KOPT-K1 (cell line): ENCODE measurements around the gene HSPH1.
A peak's percentile ranks its signal among the peaks of the same experiment; 100 is the strongest.

Source experiments
- H3K27ac ChIP-seq: fragments of 200-600 bp; sonication (generic); 2 replicates; pipeline ENCODE4 v1.5.1; 2016; ENCODE audit warnings: antibody characterized with exemption, mild to moderate bottlenecking, low read depth, low read length; ENCODE audit not compliant: poor library complexity, severe bottlenecking
- H3K36me3 ChIP-seq: fragments of 200-600 bp; sonication (generic); 2 replicates; pipeline ENCODE4 v1.5.1; 2017; ENCODE audit warnings: antibody characterized with exemption, mild to moderate bottlenecking, low read length, moderate library complexity; ENCODE audit not compliant: insufficient read depth
- H3K9me3 ChIP-seq: fragments of 200-600 bp; sonication (generic); 2 replicates; pipeline ENCODE4 v1.5.1; 2017; ENCODE audit warnings: antibody characterized with exemption, low read length, mild to moderate bottlenecking; ENCODE audit not compliant: insufficient read depth, poor library complexity, severe bottlenecking

The HSPH1 gene

DNA sequence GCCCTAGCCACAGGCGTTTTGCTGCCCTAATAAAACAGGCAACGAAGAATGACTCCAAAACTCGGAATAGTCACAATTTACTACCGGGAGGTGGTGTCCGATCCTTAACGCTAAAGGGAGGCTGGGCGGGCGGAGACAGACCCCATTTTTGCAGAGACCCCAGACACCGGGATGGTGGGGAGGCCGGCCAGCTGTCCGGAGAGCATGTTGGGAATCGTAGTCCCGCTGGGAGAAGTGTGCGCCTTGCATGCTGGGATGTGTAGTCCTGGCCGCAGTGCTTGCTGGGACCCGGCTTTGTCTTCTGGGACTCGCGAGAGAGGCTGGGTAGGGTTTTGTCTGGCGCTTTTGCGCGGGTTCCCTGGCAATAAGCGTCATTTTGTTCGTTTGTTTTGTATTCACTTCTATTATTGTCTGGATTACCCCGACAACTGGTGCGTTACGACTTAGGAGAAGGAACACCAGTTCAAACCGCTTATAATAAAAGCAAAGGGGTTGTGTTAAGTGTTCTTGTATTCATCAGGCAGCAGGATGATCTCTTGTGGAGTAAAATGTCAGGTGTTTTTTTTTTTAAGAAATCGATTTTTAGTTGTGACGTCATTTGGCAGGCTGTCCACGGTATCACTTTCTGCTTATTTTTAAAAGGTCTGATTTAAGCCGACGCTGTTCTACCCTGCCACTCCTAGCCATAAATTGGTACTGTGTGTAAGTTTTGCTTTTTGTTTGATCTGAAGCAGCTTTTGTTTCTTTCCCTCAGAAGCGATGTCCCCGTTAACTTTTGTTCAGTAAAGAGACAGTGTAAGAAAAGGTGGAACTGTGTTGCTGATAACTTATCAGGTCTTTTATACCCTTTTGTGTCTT, 676 bp upstream of the HSPH1 start:
- H3K27ac ChIP-seq: peak overlapping the region; percentile 74
- no peaks in the 10 kb centered on the region for H3K9me3 ChIP-seq
- H3K36me3 ChIP-seq: peaks cover 22% of the 10 kb centered on the region

DNA sequence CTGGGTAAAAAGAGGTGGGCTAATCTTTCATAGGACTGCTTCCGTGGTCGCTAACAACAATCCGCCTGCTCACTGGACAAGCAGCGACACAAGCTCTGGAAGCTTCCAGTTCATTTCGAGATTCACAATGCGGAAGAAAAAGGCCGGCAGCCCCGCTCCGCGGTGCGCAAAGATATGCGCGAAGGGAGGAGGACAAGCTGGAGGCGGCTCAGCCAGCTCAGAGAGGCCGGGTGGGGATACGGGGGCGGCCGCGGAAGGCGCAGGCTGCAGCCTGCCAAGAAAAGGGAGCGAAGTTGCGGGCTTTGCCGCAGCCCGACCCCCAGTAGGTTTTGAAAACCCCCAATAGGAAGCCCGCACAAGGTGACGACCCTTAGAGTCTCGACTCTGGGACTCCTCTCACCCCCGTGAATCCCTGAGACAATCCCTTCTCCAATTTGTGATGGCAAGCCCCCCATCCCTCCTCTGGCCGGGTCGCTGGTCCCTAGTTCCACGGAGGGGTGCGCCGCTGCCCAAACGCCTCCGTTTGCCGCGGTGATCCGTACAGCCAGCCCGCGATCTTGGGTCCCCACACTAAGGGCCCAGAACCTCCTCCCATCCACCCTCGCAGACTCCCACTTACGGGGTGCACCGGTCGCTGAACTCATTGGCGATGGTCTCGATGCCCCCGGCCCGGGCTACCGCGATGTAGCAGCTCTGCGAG, 697 bp downstream of the HSPH1 start:
- Histone ChIP-seq H3K36me3 (peaks cover 35% of the 10 kb centered on the region), H3K27ac (peak overlapping the region; percentile 74), H3K9me3 (no peaks in the 10 kb centered on the region)

DNA sequence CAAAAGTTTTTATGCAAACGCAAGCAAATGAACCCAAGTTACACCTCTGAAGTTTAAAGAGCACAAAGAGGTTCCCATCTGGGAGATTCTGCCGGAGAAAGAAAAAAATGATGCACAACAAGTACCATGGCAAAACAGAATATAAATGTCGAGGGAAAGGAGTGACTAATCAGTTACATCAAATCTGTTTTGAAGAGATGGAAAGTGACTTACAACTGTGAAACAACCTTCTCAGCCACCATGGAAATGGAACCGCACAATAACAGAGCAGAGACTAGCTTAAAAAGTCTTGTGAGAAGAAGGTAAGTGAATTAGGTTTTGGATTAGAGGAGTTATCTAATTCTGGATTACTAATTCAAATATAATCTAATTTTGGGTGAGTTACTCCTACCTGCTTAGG, 2.4 kb downstream of the HSPH1 start:
- H3K36me3 ChIP-seq: peaks cover 52% of the 10 kb centered on the region
- H3K27ac ChIP-seq: peak overlapping the region; percentile 74
- H3K9me3 ChIP-seq: no peaks in the 10 kb centered on the region

DNA sequence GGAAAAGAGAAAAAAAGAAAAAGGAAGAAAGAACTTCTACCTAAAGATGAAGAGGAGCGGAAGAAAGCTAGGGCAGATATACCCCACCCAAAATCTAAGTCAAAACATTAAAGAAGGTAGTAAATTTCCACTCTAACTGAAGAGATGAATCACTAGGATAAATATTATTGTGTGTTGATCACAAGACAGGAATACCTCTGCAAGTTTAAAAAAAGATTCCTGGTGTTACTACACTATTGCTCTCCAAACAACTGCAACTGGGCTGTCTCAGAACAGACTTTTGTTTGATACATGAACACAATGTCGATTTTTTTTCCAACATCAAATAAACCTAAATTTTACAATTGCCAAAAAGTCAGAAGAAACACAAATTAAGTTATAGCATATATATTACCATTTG, 6.8 kb downstream of the HSPH1 start:
- Histone ChIP-seq H3K36me3 (peaks cover 95% of the 10 kb centered on the region), H3K27ac (no peak overlapping the region), H3K9me3 (no peaks in the 10 kb centered on the region)

DNA sequence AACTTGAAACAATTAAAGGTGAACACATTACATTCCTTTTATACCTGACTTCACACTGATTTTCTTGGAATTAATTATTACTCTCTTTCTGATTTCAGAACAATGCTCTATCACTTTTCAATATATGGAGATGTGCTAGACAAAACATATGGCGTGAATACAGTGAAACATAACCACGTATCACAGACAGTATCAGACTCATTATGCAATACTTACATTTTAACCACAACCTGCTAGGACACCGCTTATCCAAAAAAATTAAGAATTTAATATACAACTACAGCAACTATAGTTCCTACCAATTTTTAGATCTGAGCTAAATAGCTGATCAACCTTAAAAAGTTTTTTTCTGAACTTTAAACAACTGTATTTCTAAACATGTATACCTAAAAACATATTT, 9.9 kb downstream of the HSPH1 start:
- Histone ChIP-seq H3K36me3 (peaks cover 99% of the 10 kb centered on the region), H3K27ac (no peak overlapping the region), H3K9me3 (no peaks in the 10 kb centered on the region)

DNA sequence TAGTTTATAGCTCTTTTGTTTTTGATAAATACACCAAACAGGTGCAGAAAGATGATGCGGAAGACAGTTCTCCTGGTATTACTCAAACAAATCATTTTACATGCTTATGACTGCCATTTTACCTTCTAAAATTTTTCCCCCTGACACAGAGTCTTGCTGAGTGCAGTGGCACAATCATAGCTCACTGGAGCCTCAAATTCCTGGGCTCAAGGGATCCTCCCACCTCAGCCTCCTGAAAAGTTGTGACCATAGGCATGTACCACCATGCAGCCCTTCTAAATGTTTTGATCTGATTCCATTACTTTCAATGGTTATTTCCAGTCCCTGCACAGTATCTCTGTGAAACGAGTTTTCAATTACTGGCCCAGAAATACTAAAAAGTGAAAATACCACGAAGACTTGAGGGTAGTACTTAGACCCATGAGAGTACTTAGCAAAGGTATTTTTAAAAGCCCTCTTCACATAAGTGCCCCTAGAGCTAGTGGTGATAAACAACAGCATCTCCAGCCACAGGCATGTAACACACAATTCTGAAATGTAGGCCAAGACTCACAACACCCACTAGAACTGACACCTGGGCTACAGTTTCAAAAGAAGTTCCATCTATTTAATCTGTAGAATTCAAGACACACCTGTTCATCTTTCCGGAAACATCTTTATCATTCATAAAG, 11.3 kb downstream of the HSPH1 start:
- H3K36me3 ChIP-seq: peaks cover 100% of the 10 kb centered on the region
- H3K27ac ChIP-seq: no peak overlapping the region

DNA sequence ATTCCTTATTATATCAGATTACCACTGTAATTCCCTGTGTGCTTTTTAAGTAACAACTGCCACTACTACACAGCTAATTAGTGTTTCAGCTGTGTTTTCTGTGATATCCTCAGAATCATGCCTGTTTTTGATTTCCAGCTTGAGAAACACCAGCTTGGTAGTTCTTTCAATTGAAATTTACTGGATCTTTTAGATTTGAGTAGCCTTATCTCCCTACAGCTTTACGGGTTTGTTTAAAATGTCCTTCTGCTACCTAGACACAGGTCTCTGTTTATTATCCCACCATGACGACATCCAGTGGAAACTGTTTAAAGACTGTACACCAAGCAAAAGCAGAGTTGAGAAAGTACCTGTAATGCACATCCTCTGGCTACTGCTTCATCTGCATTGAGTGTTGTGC, 12.1 kb downstream of the HSPH1 start:
- Histone ChIP-seq H3K36me3 (peaks cover 100% of the 10 kb centered on the region), H3K27ac (no peak overlapping the region), H3K9me3 (no peaks in the 10 kb centered on the region)

More for the DNA sequence above, 11.3 kb downstream of the HSPH1 start:
- H3K9me3 ChIP-seq: no peaks in the 10 kb centered on the region

DNA sequence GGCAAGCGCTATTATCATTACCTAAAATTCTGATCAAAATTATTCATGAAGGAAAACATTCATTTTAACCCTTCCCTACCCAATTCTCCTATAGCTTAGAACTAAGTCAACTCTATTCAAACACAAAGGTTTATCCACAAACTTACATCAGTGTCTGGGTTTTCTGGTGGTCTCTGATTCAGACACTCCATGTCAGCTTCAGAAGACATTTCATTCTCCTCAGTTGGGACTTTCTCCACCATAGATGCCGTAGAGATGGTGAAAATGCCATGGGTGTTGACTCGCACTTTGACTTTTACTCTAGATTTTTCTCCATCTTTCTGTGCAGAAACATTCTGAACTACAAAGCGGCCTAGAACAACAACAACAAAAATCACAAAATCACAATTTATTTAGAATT, 16.3 kb downstream of the HSPH1 start:
- Histone ChIP-seq H3K27ac (no peak overlapping the region), H3K36me3 (peaks cover 100% of the 10 kb centered on the region), H3K9me3 (no peaks in the 10 kb centered on the region)

DNA sequence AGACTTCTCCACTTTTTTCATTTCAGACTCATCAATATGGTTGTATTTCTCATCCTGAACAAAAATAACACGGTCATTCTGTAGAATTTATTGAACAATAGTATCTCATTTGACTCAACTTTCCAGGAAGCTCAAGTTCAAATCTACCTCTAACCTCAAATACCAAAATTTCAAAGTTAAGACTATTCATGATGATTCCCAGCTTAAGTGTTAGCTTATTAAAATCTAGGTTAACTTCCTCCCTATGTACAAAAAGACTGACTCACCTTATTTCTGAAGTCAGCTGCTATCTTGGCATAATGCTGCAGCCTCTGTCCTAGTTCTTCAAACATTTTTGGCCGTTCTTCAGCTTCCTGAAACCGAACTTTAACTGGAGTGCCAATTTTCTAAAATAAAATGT, 23.2 kb downstream of the HSPH1 start:
- Histone ChIP-seq H3K27ac (peak overlapping the region; percentile 98), H3K36me3 (peaks cover 86% of the 10 kb centered on the region), H3K9me3 (no peaks in the 10 kb centered on the region)

DNA sequence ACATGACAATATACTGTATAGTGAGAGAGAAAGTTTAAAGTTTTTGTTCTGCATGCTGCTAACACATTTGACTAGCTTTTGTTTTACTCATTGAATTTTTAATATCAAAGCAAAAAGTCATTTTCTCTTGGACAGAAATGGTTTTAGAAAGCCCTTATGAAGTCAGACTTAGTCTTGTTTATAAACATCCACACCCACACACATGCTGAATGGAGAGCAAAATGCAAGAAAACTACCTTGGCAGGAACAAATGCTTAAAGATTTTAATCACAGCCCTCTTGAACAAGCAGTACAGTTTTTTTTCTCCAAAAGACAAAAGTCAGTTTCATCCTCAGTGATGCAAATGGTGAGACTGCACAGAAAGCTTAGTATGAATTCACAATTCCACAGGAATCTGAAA, 25.0 kb downstream of the HSPH1 start:
- Histone ChIP-seq H3K9me3 (no peaks in the 10 kb centered on the region), H3K27ac (peak overlapping the region; percentile 98), H3K36me3 (peaks cover 73% of the 10 kb centered on the region)

DNA sequence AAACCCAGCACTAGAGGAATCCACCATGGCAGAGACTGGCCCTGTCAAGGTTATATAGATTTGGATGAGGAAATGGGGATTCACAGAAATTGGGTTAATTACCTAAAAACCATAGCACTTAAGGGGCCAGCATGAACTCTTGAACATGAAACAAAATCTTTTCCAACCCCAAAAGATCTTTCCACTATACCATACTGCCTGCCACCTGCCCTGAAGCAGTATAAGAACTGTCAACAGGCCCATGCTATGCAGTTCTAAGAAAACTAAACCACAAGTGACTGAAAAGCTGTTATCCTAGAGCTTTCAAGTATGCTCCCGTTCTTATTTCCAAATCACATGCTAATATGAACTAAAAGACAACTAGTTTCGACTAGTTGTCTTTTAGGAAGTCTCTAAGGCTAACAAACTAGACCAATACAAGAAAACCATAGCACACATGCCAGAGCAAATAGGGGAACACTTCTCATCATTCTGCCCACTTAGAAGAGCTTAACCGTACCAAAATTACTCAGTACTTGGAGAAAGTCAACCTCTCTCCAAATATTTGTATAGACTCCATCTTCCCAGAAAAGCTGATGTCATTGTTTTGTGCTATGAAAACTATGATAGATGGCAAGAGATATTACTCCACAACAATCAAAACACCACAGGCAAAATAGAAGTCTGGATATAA, 27.5 kb downstream of the HSPH1 start:
- H3K27ac ChIP-seq: peak overlapping the region; percentile 98
- no peaks in the 10 kb centered on the region for H3K9me3 ChIP-seq
- H3K36me3 ChIP-seq: peaks cover 47% of the 10 kb centered on the region

DNA sequence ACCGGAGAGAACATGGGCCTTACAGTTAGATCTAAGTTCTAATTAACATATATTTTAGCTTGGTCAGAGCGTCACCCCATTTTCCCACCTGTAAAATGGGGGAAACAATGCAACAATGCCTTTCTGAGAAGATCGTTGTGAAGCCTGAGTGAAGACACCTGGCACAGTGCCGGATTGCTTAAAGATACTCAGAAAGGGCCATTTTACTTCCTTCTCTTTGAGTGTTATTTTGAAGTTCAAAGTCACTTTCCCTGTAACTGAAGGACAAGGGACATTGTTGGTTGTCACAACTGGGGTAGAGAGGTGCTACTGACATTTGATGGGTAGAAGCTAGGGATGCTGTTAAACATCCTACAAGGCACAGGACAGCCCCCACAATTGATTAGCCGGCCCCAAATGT, 28.1 kb downstream of the HSPH1 start:
- H3K27ac ChIP-seq: peak overlapping the region; percentile 98
- H3K9me3 ChIP-seq: no peaks in the 10 kb centered on the region
- peaks cover 42% of the 10 kb centered on the region for H3K36me3 ChIP-seq

DNA sequence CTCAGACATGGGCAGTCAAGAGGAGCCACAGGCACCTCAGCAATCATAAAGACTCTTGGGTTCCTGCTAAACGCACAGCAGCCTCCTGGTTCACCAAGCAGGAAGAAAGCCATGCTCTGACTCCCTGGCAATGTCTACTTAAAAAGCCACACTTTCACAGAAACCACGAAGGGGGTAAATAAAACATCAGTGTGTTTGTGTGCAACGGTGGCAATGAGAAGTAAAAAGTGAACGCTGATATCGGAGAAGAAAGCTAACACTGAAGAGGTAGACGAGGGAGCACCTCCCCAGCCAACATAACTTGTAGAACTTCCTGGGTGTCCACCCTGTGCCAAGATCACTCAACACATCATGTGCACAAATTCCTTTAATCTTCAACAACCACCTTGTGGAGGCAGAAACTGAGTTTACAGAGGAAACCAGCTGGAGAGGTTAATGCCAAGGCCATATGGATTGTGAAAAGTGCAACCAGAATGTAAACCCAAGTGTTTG, 30.2 kb downstream of the HSPH1 start:
- peak overlapping the region; percentile 98 for H3K27ac ChIP-seq
- peaks cover 20% of the 10 kb centered on the region for H3K36me3 ChIP-seq
- no peaks in the 10 kb centered on the region for H3K9me3 ChIP-seq

DNA sequence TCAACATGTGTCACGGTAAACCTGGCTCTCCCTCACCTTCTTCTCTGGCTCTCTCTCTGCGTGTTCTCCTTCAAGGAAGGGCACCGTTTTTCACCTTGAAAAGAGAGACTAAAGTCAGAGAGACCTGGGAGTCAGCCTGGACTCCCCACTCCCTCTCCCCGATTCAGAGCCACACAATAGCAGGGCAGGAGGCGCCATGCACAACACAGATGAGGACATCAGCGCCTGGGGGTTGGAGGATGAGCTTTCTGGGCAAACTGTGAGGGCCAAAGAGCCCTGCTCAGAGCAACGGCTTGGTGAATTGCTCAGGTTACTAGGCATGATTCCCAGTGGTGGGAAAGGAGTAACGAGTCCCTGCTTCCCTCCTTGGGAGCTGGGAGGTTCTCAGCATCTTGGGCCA, 32.3 kb downstream of the HSPH1 start:
- H3K27ac ChIP-seq: peak overlapping the region; percentile 98
- no peaks in the 10 kb centered on the region for H3K9me3 ChIP-seq
- 0 out of 2 replicates have a peak, but pooled peaks cover 5% of the 10 kb centered on the region for H3K36me3 ChIP-seq

DNA sequence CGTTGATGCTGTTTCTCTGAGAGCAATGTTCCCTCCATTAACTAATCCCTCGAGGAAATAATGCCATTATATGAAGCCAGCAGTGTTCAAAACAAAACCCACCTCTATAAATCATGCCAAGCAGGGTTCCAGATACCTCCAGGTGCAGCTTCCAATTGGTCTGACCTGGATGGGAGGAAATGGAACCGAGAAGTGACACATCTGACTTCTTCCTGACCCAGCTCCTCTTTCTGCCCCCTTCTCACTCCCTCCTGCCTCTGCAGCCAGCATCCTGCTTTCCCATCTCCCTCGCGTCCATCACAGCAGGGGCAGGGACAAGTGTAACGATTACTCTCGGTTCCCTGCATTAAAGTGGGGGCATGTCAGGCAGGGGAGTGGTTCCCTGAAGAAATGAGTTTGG, 37.5 kb downstream of the HSPH1 start:
- H3K9me3 ChIP-seq: no peaks in the 10 kb centered on the region
- H3K36me3 ChIP-seq: no peaks in the 10 kb centered on the region
- H3K27ac ChIP-seq: no peak overlapping the region
